Mesodermal cell (in vitro differentiated cells): Measurements from ENCODE around the gene RALGPS1.

ENCODE experiments used
- H3K27ac ChIP-seq: 2 replicates; pipeline ENCODE4 v1.7.0; 2013; ENCODE audit warnings: mild to moderate bottlenecking, low read depth, low read length, moderate library complexity; ENCODE audit not compliant: severe bottlenecking
- H3K36me3 ChIP-seq: 2 replicates; pipeline ENCODE4 v1.7.1; 2013; ENCODE audit warnings: mild to moderate bottlenecking, low read length, moderate library complexity; ENCODE audit not compliant: control insufficient read depth, insufficient read depth
- H3K4me1 ChIP-seq: one replicate; pipeline ENCODE4 v1.7.1; 2013; ENCODE audit warnings: mild to moderate bottlenecking, low read length; ENCODE audit not compliant: insufficient read depth, control insufficient read depth, poor library complexity, severe bottlenecking
- H3K4me3 ChIP-seq: 2 replicates; pipeline ENCODE4 v1.7.0; 2013; ENCODE audit warnings: low read length, control low read depth, mild to moderate bottlenecking; ENCODE audit not compliant: insufficient read depth, poor library complexity, severe bottlenecking; ENCODE audit errors: extremely low read depth
- H3K9me3 ChIP-seq: 2 replicates; pipeline ENCODE4 v1.7.1; 2013; ENCODE audit warnings: mild to moderate bottlenecking, low read length, moderate library complexity; ENCODE audit not compliant: control insufficient read depth
- WGBS, 2 experiments: methylation state at CpG; one replicate each; pipeline ENCODE4 v1.1.5; 2013; ENCODE audit warnings: missing lambda C conversion rate in 2 of 2; ENCODE audit not compliant: insufficient coverage in 2 of 2; 5-methylcytosine and 5-hydroxymethylcytosine counted together

Gene RALGPS1

GRCh38 chr9:127025042-127025441 is 110.5 kb downstream of the RALGPS1 start:
- Histone ChIP-seq H3K36me3 (no peaks in the 10 kb centered on the region), H3K27ac (no peak overlapping the region), H3K4me1 (no peaks in the 10 kb centered on the region), H3K9me3 (no peaks in the 10 kb centered on the region), H3K4me3 (no peak overlapping the region)
- 96 to 99% methylated on average over 5 to 7 of the region's 7 CpGs for WGBS, 2 experiments

- H3K4me3 ChIP-seq = no peak overlapping the region
- WGBS, 2 experiments = 82 to 86% methylated on average over 2 of the region's 2 CpGs
Measured at GRCh38 chr9:127027694-127028093, 113.1 kb downstream of the RALGPS1 start.

GRCh38 chr9:127029548-127029947 is 115.0 kb downstream of the RALGPS1 start:
- 92 to 95% methylated on average over 9 to 11 of the region's 11 CpGs for WGBS, 2 experiments
- Histone ChIP-seq H3K9me3 (no peaks in the 10 kb centered on the region), H3K4me1 (no peaks in the 10 kb centered on the region), H3K36me3 (no peaks in the 10 kb centered on the region), H3K27ac (no peak overlapping the region), H3K4me3 (no peak overlapping the region)

More at GRCh38 chr9:127027694-127028093, 113.1 kb downstream of the RALGPS1 start:
- Histone ChIP-seq H3K27ac (no peak overlapping the region), H3K36me3 (no peaks in the 10 kb centered on the region), H3K4me1 (no peaks in the 10 kb centered on the region), H3K9me3 (no peaks in the 10 kb centered on the region)

GRCh38 chr9:127030814-127031740 is 116.5 kb downstream of the RALGPS1 start:
- Histone ChIP-seq H3K36me3 (no peaks in the 10 kb centered on the region), H3K27ac (no peak overlapping the region), H3K4me1 (no peaks in the 10 kb centered on the region), H3K9me3 (no peaks in the 10 kb centered on the region), H3K4me3 (no peak overlapping the region)
- 94% methylated on average over 6 to 8 of the region's 9 CpGs for WGBS, 2 experiments

GRCh38 chr9:127032256-127032655 is 117.7 kb downstream of the RALGPS1 start:
- no peaks in the 10 kb centered on the region for H3K4me1 ChIP-seq
- no peak overlapping the region for H3K4me3 ChIP-seq
- 60% methylated on average over 1 of the region's 4 CpGs; no CpG with 5 or more reads in 1 of the 2 experiments for WGBS, 2 experiments
- no peak overlapping the region for H3K27ac ChIP-seq
- no peaks in the 10 kb centered on the region for H3K9me3 ChIP-seq
- no peaks in the 10 kb centered on the region for H3K36me3 ChIP-seq

GRCh38 chr9:127033061-127033460 is 118.5 kb downstream of the RALGPS1 start:
- WGBS, 2 experiments = 69 to 94% methylated on average over 3 of the region's 3 CpGs
- Histone ChIP-seq H3K4me3 (no peak overlapping the region), H3K36me3 (no peaks in the 10 kb centered on the region), H3K4me1 (no peaks in the 10 kb centered on the region), H3K9me3 (no peaks in the 10 kb centered on the region), H3K27ac (no peak overlapping the region)

GRCh38 chr9:127033789-127034188 is 119.2 kb downstream of the RALGPS1 start:
- Histone ChIP-seq H3K4me3 (no peak overlapping the region), H3K36me3 (no peaks in the 10 kb centered on the region), H3K4me1 (no peaks in the 10 kb centered on the region), H3K9me3 (no peaks in the 10 kb centered on the region), H3K27ac (no peak overlapping the region)

- WGBS, 2 experiments = 93 to 100% methylated on average over 1 of the region's 1 CpG
- no peaks in the 10 kb centered on the region for H3K9me3 ChIP-seq
- no peak overlapping the region for H3K27ac ChIP-seq
- H3K4me1 ChIP-seq = no peaks in the 10 kb centered on the region
- H3K4me3 ChIP-seq = no peak overlapping the region
- H3K36me3 ChIP-seq = no peaks in the 10 kb centered on the region
Measured at GRCh38 chr9:127034691-127035090, 120.1 kb downstream of the RALGPS1 start.

- H3K4me3 ChIP-seq = no peak overlapping the region
- 96 to 100% methylated on average over 1 to 3 of the region's 4 CpGs for WGBS, 2 experiments
- H3K27ac ChIP-seq = no peak overlapping the region
- H3K36me3 ChIP-seq = no peaks in the 10 kb centered on the region
- H3K9me3 ChIP-seq = no peaks in the 10 kb centered on the region
- H3K4me1 ChIP-seq = no peaks in the 10 kb centered on the region
Measured at GRCh38 chr9:127035423-127035822, 120.8 kb downstream of the RALGPS1 start.

- Histone ChIP-seq H3K4me1 (no peaks in the 10 kb centered on the region), H3K4me3 (no peak overlapping the region), H3K36me3 (no peaks in the 10 kb centered on the region), H3K27ac (no peak overlapping the region), H3K9me3 (no peaks in the 10 kb centered on the region)
- 95 to 97% methylated on average over 2 to 4 of the region's 4 CpGs for WGBS, 2 experiments
Measured at GRCh38 chr9:127035948-127036347, 121.4 kb downstream of the RALGPS1 start.

GRCh38 chr9:127036437-127036836 is 121.9 kb downstream of the RALGPS1 start:
- WGBS, 2 experiments = 83 to 100% methylated on average over 2 of the region's 2 CpGs
- Histone ChIP-seq H3K4me1 (no peaks in the 10 kb centered on the region), H3K4me3 (no peak overlapping the region), H3K36me3 (no peaks in the 10 kb centered on the region), H3K27ac (no peak overlapping the region), H3K9me3 (no peaks in the 10 kb centered on the region)
